Rectal smooth muscle tissue (tissue), 1 donor: Measurements from ENCODE around the gene CKAP5.

Experiments
- H3K27ac ChIP-seq: one replicate; pipeline ENCODE4 v1.7.0; 2013; ENCODE audit warnings: low read depth, low read length, inconsistent platforms
- H3K27me3 ChIP-seq: one replicate; pipeline ENCODE4 v1.7.0; 2013; ENCODE audit warnings: low read length; ENCODE audit not compliant: control insufficient read depth, insufficient read depth
- H3K36me3 ChIP-seq: one replicate; pipeline ENCODE4 v1.7.0; 2013; ENCODE audit warnings: low read length; ENCODE audit not compliant: control insufficient read depth, insufficient read depth
- H3K4me1 ChIP-seq: one replicate; pipeline ENCODE4 v1.7.0; 2013; ENCODE audit warnings: low read length; ENCODE audit not compliant: control insufficient read depth, insufficient read depth
- H3K4me3 ChIP-seq: one replicate; pipeline ENCODE4 v1.7.0; 2013; ENCODE audit warnings: low read length
- H3K9ac ChIP-seq: one replicate; pipeline ENCODE4 v1.7.0; 2013; ENCODE audit warnings: low read length

The CKAP5 gene

DNA sequence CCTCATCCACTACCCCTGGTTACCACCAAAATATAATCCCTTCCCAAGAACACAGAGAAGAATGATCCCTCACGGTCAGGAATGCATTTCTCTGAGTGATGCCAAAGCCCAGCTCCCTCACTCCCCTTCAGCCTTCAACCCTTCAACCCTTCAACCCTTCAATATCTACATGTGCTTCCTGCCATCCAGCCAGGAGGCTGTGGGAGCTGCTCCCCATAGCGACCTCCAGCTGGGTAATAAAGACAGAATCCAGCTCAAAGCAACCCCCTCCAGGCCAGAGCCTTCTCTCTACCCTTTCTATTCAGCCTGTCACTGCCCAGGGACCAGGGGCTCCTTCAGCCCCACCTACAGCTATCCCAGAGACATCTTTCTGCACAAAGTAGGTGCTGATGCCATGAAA is 148.4 kb downstream of the CKAP5 start:
- no peaks in the 10 kb centered on the region for H3K27me3 ChIP-seq
- H3K4me3 ChIP-seq: no peak overlapping the region
- H3K4me1 ChIP-seq: peaks cover 23% of the 10 kb centered on the region
- no peak overlapping the region for H3K27ac ChIP-seq
- H3K36me3 ChIP-seq: peaks cover 24% of the 10 kb centered on the region
- no peak overlapping the region for H3K9ac ChIP-seq

DNA sequence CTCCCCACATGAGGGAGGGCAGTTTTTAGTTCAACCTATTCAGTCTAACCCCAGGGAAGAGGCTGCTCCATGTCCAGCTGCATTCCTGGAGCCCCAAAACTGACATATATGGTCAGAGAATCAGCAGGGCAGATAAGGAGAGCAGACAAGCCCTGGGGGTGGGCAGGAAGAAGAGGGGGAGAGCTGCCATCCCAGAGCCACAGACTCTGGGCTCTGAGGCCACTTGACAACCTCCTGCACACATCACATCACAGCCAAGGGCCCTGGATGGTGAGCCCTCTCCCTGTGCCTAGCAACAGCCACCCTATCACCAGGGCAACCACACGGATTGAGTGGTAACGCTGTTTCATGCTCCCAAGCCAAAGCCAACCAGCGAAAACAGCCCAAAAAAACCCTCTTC is 148.8 kb downstream of the CKAP5 start:
- no peak overlapping the region for H3K4me3 ChIP-seq
- H3K9ac ChIP-seq: no peak overlapping the region
- H3K4me1 ChIP-seq: peaks cover 23% of the 10 kb centered on the region
- H3K27me3 ChIP-seq: no peaks in the 10 kb centered on the region
- no peak overlapping the region for H3K27ac ChIP-seq
- H3K36me3 ChIP-seq: peaks cover 23% of the 10 kb centered on the region

DNA sequence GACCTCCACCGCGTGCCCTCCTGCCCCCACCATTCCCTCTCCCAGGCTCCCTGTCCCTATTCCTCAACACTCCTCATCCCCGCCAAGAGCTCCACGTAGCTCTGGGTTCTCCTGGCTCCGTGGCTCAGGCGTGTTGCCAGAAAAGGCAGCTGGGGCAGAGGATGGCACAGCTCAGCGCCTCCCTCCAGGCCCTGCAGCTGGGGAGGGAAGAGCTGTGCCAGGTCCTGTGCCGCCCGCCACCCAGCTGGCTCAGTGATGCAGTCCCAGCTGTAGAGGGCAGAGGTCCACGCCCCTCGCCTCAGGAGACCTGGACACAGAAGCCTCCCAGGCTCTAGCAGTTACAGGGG is 149.9 kb downstream of the CKAP5 start:
- H3K9ac ChIP-seq: no peak overlapping the region
- peaks cover 18% of the 10 kb centered on the region for H3K4me1 ChIP-seq
- no peaks in the 10 kb centered on the region for H3K27me3 ChIP-seq
- no peak overlapping the region for H3K27ac ChIP-seq
- no peak overlapping the region for H3K4me3 ChIP-seq
- peaks cover 26% of the 10 kb centered on the region for H3K36me3 ChIP-seq

DNA sequence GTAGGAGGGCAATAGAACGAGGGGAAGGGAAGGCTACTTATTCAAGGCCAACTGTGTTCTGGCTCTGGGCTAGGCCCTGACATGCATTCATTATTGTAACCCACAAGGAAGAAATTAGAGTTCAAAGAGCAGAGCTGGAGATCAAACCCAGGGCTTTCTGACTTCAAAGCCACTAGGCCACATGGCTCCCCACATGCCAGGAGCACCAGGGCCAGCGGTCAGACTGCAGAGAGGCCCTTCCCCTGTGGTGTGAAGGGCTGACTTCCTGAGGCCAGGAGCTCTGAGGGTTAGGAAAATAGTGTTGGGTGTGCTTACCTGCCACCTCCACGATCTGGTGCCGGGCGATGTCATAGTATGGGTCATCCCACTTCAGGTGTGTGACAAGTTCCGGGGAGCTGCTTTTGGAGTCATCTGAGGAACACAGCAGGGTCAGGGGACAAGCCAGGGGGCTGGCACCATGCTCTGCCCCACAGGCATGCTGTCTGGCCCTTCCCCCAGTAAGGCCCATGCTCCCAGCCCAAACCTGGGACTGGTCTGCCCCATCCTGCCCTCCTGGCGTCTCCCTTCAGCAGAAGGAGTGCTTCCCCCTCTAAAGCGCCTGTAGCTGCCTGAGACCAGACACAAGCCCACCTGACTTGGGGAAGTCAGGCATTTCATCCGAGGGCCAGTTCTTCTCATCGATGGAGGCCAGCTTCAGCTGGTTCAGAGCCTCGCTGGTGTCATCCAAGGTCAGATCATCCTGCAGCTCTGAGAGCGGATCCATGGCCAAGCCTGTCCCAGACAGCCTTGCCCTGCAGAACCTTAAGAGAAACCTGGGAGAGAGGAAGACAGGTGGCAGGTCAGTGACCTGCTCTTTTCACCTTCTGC is 150.5 kb downstream of the CKAP5 start:
- Histone ChIP-seq H3K4me1 (peaks cover 18% of the 10 kb centered on the region), H3K27me3 (no peaks in the 10 kb centered on the region), H3K27ac (no peak overlapping the region), H3K36me3 (peaks cover 28% of the 10 kb centered on the region), H3K4me3 (no peak overlapping the region), H3K9ac (no peak overlapping the region)

DNA sequence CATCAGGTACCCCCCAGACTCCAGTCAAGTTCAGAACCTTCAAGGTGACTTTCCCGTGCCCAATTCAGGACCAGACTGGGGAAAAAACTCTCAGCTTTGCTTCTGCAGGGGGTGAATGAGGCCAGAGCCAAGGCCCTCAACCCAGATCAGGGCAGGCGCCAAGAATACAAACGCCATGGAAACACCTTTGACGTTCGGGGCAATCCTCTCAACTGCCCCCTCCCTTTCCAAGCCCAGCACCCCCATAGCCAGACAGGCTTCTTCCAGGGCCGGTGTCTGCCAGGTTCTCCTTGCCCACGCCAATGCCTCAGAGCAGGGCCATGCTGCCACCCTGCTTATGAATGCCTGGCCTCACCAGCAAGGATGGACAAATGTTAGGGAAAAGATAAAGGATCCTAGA is 151.5 kb downstream of the CKAP5 start:
- H3K4me3 ChIP-seq: no peak overlapping the region
- no peak overlapping the region for H3K9ac ChIP-seq
- H3K27ac ChIP-seq: no peak overlapping the region
- H3K36me3 ChIP-seq: peaks cover 28% of the 10 kb centered on the region
- no peaks in the 10 kb centered on the region for H3K27me3 ChIP-seq
- peaks cover 18% of the 10 kb centered on the region for H3K4me1 ChIP-seq

DNA sequence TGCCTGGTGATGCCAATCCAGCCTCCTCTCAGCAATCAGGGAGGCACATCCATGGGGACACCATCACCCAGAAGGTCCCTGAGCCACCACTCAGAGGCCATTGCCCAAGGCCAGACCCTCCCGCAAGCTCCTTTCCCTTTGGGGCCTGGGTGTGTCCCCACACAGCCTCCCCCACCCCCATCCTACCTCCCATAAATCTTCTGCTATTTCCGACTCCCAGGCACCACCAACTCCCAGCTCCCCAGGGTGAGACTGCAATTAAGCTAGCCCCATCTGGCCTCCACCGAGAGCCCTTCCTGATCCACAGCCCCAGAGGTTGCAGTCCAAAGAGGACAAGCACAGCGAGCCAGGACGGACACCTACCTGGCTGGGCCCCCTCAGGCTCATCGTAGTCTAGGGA is 152.0 kb downstream of the CKAP5 start:
- H3K27me3 ChIP-seq: no peaks in the 10 kb centered on the region
- H3K4me3 ChIP-seq: no peak overlapping the region
- peaks cover 16% of the 10 kb centered on the region for H3K4me1 ChIP-seq
- H3K36me3 ChIP-seq: peaks cover 28% of the 10 kb centered on the region
- no peak overlapping the region for H3K9ac ChIP-seq
- H3K27ac ChIP-seq: no peak overlapping the region

DNA sequence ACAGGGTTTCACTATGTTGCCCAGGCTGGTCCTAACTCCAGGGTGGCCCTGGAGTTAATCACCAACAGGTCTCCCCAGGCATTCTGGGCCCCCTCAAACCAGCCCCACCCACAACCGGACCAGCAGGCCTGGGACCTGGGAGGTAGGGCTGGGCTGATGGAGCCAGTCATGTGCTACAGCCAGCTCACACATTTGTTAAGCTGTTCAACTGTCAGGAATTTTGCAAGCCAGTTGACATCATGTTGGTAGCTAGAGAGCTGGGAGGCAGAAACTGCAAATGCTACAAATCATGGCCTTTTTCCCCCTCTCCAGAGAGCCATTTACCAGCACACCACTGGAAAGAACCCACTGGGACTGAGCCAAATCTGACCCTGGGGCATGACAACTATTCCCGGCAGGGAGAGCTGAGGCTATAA is 152.5 kb downstream of the CKAP5 start:
- peaks cover 28% of the 10 kb centered on the region for H3K36me3 ChIP-seq
- no peak overlapping the region for H3K4me3 ChIP-seq
- H3K27ac ChIP-seq: no peak overlapping the region
- H3K27me3 ChIP-seq: no peaks in the 10 kb centered on the region
- no peak overlapping the region for H3K9ac ChIP-seq
- peaks cover 13% of the 10 kb centered on the region for H3K4me1 ChIP-seq
